IPS-15b (cell line): Measurements from ENCODE around the gene BPIFB2.

Experiments used
- H3K27me3 ChIP-seq: one replicate; pipeline ENCODE4 v1.6.1; 2013; ENCODE audit warnings: low read length; ENCODE audit not compliant: control insufficient read depth, insufficient read depth
- H3K36me3 ChIP-seq: one replicate; pipeline ENCODE4 v1.6.1; 2013; ENCODE audit warnings: low read length; ENCODE audit not compliant: control insufficient read depth, insufficient read depth
- H3K4me1 ChIP-seq: one replicate; pipeline ENCODE4 v1.6.1; 2013; ENCODE audit warnings: mild to moderate bottlenecking, low read length; ENCODE audit not compliant: control insufficient read depth, insufficient read depth
- H3K4me3 ChIP-seq: one replicate; pipeline ENCODE4 v1.5.1; 2013; ENCODE audit warnings: low read depth, low read length
- H3K9ac ChIP-seq: one replicate; pipeline ENCODE4 v1.6.1; 2013; ENCODE audit warnings: low read depth, mild to moderate bottlenecking, low read length
- H3K9me3 ChIP-seq: one replicate; pipeline ENCODE4 v1.6.1; 2013; ENCODE audit warnings: mild to moderate bottlenecking, low read length; ENCODE audit not compliant: control insufficient read depth, insufficient read depth

Gene BPIFB2

DNA sequence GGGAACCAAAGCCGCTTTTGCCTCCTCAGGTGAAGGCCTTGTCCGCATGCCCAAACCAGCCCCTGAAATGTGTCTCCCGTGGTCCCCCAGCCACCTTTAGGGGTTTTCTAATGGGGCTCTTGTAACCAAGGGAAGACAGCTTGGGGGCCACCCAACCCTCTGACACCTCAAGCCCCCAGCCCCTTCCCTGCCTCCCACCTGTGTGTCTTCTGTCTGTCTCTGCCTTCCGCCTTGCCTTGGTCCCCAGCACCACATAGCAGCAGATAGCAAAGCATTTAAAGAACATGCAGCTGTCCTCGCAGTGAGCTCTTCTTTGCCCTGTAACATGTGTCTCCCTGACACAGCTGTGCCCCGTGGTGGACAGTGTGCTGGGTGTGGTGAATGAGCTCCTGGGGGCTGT is 55.8 kb downstream of the BPIFB2 start:
- no peaks in the 10 kb centered on the region for H3K27me3 ChIP-seq
- H3K4me1 ChIP-seq = no peaks in the 10 kb centered on the region
- no peaks in the 10 kb centered on the region for H3K36me3 ChIP-seq
- H3K9me3 ChIP-seq = no peaks in the 10 kb centered on the region
- no peak overlapping the region for H3K4me3 ChIP-seq
- H3K9ac ChIP-seq = no peak overlapping the region

DNA sequence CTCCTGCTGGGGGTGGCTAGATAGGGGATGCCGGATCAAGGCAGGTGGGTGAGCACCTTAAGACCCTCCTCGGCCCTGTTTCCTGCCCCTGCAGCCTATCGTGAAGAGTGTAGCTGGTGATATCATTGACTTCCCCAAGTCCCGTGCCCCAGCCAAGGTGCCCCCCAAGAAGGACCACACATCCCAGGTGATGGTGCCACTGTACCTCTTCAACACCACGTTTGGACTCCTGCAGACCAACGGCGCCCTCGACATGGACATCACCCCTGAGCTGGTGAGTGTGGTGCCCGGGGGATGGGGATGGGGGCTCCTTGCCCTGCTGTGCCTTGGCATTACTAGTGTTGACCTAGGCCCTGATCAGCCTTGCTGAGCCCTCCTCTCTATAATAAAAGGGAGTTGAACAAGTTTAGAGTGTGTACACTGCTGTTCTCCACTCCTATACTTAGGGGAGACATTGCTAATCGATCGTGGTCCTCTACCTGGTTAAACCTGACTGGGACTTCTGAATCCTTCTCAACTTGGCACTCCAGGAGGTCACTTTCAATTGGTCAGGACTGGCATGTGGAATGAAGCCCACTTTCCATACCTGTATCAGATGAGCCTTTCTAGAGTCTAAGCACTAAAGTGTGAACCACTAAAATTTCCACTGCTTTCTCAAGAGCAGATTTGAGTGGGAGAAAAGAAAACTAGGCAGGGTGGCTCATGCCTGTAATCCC is 57.2 kb downstream of the BPIFB2 start:
- H3K9me3 ChIP-seq = no peaks in the 10 kb centered on the region
- no peaks in the 10 kb centered on the region for H3K36me3 ChIP-seq
- H3K9ac ChIP-seq = no peak overlapping the region
- no peaks in the 10 kb centered on the region for H3K27me3 ChIP-seq
- H3K4me3 ChIP-seq = no peak overlapping the region
- H3K4me1 ChIP-seq = no peaks in the 10 kb centered on the region

GRCh38 chr20:33065785-33066184 is 58.3 kb downstream of the BPIFB2 start:
- H3K36me3 ChIP-seq = no peaks in the 10 kb centered on the region
- no peaks in the 10 kb centered on the region for H3K4me1 ChIP-seq
- H3K4me3 ChIP-seq = no peak overlapping the region
- no peak overlapping the region for H3K9ac ChIP-seq
- H3K27me3 ChIP-seq = no peaks in the 10 kb centered on the region
- H3K9me3 ChIP-seq = no peaks in the 10 kb centered on the region

GRCh38 chr20:33067806-33068205 is 60.3 kb downstream of the BPIFB2 start:
- no peaks in the 10 kb centered on the region for H3K9me3 ChIP-seq

GRCh38 chr20:33068251-33068939 is 60.9 kb downstream of the BPIFB2 start:
- no peaks in the 10 kb centered on the region for H3K4me1 ChIP-seq
- H3K4me3 ChIP-seq = no peak overlapping the region
- H3K36me3 ChIP-seq = no peaks in the 10 kb centered on the region
- no peaks in the 10 kb centered on the region for H3K27me3 ChIP-seq
- no peaks in the 10 kb centered on the region for H3K9me3 ChIP-seq
- H3K9ac ChIP-seq = no peak overlapping the region

More at GRCh38 chr20:33067806-33068205, 60.3 kb downstream of the BPIFB2 start:
- H3K4me1 ChIP-seq = no peaks in the 10 kb centered on the region
- no peaks in the 10 kb centered on the region for H3K36me3 ChIP-seq
- H3K4me3 ChIP-seq = no peak overlapping the region
- no peaks in the 10 kb centered on the region for H3K27me3 ChIP-seq
- H3K9ac ChIP-seq = no peak overlapping the region

- Histone ChIP-seq H3K4me3 (no peak overlapping the region), H3K27me3 (no peaks in the 10 kb centered on the region), H3K4me1 (no peaks in the 10 kb centered on the region), H3K36me3 (no peaks in the 10 kb centered on the region), H3K9ac (no peak overlapping the region), H3K9me3 (no peaks in the 10 kb centered on the region)
Measured at GRCh38 chr20:33069673-33070072, 62.2 kb downstream of the BPIFB2 start.

- Histone ChIP-seq H3K27me3 (no peaks in the 10 kb centered on the region), H3K4me1 (no peaks in the 10 kb centered on the region), H3K9ac (no peak overlapping the region), H3K9me3 (no peaks in the 10 kb centered on the region), H3K4me3 (no peak overlapping the region), H3K36me3 (no peaks in the 10 kb centered on the region)
Measured at GRCh38 chr20:33070111-33071053, 62.9 kb downstream of the BPIFB2 start.

- Histone ChIP-seq H3K36me3 (no peaks in the 10 kb centered on the region), H3K27me3 (no peaks in the 10 kb centered on the region), H3K4me1 (no peaks in the 10 kb centered on the region), H3K9ac (no peak overlapping the region), H3K4me3 (no peak overlapping the region), H3K9me3 (no peaks in the 10 kb centered on the region)
Measured at GRCh38 chr20:33071198-33071597, 63.7 kb downstream of the BPIFB2 start.

GRCh38 chr20:33072362-33072761 is 64.9 kb downstream of the BPIFB2 start:
- no peaks in the 10 kb centered on the region for H3K4me1 ChIP-seq
- H3K9ac ChIP-seq = no peak overlapping the region
- H3K4me3 ChIP-seq = no peak overlapping the region
- H3K27me3 ChIP-seq = no peaks in the 10 kb centered on the region
- H3K36me3 ChIP-seq = no peaks in the 10 kb centered on the region
- H3K9me3 ChIP-seq = no peaks in the 10 kb centered on the region

DNA sequence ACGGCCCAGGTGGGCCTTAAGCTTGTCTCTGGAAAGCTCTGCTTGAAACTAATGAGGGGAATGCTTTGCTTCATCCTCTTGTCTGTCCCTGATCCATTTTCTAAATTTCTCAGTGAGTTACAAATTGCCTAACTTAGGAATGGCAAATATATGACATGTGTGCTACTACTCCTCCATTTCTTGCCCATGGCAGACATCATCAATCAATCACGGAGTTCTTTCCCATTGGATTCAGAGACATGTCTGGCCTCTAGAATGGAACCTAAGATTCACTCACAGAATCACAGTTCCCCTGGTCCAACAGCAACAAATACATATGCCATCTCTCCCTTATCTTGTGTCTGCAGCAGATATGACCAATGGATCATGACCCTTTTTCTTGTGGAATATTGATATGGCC is 65.3 kb downstream of the BPIFB2 start:
- H3K9me3 ChIP-seq = no peaks in the 10 kb centered on the region
- no peaks in the 10 kb centered on the region for H3K4me1 ChIP-seq
- no peak overlapping the region for H3K9ac ChIP-seq
- no peaks in the 10 kb centered on the region for H3K27me3 ChIP-seq
- no peak overlapping the region for H3K4me3 ChIP-seq
- H3K36me3 ChIP-seq = no peaks in the 10 kb centered on the region
